Gastroesophageal sphincter (tissue), 3 donors: Measurements from ENCODE around the gene GIT1.

Experiments
- POLR2A ChIP-seq, 2 donors: fragments of 450-650 bp; IDR thresholded peaks; one replicate each; pipeline ENCODE4 v1.6.1; 2017; ENCODE audit warnings: antibody characterized with exemption in 2 of 2, mild to moderate bottlenecking in 2 of 2, moderate library complexity in 1 of 2
- TF ChIP-seq, protein P1 (sequence below), 4 experiments: fragments of 200-600 bp in 2 of 4; fragments of 450-650 bp in 2 of 4; sonication (generic) in 1 of 4; IDR thresholded peaks; one replicate each; pipeline ENCODE4 v1.5.1; 2017 to 2019; ENCODE audit warnings: antibody characterized with exemption in 4 of 4, mild to moderate bottlenecking in 2 of 4, moderate library complexity in 2 of 4

DNA sequence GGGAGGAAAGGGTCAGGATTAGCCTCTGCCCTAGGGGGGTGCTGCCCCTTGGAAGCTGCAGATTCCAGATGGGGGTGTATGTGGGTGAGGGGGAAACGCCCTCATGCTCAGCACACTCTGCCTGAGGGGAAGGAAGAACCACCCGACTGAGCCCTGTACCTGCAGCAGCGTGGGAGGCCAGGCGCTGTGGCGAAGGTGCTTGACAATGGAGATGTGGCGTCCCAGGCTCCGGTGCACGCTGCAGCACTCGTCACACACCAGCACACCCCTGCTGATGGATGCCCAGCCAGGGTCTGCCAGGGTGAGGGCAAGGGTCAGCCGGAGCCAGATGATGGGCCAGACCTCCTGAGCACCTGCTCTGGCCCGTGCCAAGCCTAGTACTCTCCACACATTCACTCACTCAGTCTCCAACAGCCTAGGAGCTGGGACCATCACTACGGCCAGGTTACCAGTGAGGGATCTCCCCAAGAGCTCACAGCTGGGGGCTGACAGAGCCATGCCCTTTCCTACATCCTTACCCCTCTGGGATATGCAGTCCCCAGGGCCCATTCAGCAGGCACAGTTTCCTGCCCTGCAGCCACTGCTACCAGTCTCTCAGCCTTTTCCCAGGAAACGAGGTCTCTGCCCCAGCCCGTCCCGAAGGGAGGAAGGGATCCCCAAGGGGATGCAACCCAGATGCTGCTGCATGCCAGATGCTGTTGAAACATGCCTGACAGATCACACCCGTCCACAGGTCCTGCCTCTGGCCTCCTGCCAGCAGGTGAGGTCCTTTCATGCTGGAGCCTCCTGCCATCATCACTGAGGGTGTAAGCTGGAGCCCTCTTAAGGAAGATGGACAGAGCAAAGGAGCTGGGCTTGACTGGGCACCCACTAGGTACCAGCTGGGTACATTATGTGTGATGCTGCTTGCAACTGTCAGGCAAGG lies 5.9 kb downstream of the GIT1 start:
- TF ChIP-seq, protein P1, sequence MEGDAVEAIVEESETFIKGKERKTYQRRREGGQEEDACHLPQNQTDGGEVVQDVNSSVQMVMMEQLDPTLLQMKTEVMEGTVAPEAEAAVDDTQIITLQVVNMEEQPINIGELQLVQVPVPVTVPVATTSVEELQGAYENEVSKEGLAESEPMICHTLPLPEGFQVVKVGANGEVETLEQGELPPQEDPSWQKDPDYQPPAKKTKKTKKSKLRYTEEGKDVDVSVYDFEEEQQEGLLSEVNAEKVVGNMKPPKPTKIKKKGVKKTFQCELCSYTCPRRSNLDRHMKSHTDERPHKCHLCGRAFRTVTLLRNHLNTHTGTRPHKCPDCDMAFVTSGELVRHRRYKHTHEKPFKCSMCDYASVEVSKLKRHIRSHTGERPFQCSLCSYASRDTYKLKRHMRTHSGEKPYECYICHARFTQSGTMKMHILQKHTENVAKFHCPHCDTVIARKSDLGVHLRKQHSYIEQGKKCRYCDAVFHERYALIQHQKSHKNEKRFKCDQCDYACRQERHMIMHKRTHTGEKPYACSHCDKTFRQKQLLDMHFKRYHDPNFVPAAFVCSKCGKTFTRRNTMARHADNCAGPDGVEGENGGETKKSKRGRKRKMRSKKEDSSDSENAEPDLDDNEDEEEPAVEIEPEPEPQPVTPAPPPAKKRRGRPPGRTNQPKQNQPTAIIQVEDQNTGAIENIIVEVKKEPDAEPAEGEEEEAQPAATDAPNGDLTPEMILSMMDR (IDR thresholded peaks at IDR 0.05), result no peak
- no peak for TF ChIP-seq POLR2A (IDR thresholded peaks at IDR 0.05)
